Mesothelial cell of epicardium (in vitro differentiated cells): ENCODE data around the gene CDC23. TPM values are rescaled to one million over a fixed set of nuclear protein-coding genes. Genes with fewer than 3 reads are reported as not detected.

Experiments
- DNase-seq, 2 experiments: peaks; one replicate each; pipeline ENCODE4 v3.0.0; 2021; ENCODE audit warnings: low spot score in 2 of 2; ENCODE audit not compliant: unreplicated experiment in 2 of 2
- H3K27ac Mint-ChIP-seq: 2 replicates; pipeline ENCODE4 v1.8.0; 2021; ENCODE audit warnings: mixed read lengths
- H3K27me3 Mint-ChIP-seq: 2 replicates; pipeline ENCODE4 v1.8.0; 2021; ENCODE audit warnings: low read depth, mixed read lengths
- H3K36me3 Mint-ChIP-seq: 2 replicates; pipeline ENCODE4 v1.8.0; 2021; ENCODE audit warnings: mixed read lengths
- H3K4me1 Mint-ChIP-seq: 2 replicates; pipeline ENCODE4 v1.8.0; 2021; ENCODE audit warnings: mixed read lengths
- H3K4me3 Mint-ChIP-seq: 2 replicates; pipeline ENCODE4 v1.8.0; 2021; ENCODE audit warnings: mild to moderate bottlenecking, moderate library complexity, mixed read lengths
- H3K9me3 Mint-ChIP-seq: 2 replicates; pipeline ENCODE4 v1.8.0; 2021; ENCODE audit warnings: mixed read lengths
- total RNA-seq: library from RNA; stranded (reverse); gene quantifications from 3 replicates; pipeline ENCODE4 v1.2.1, GENCODE V29; 2021
- TF ChIP-seq, protein P1 (sequence below): fragments of 200-600 bp; sonication (generic); IDR thresholded peaks from one replicate; pipeline ENCODE4 v1.5.0; 2021; ENCODE audit warnings: antibody characterized with exemption; ENCODE audit not compliant: unreplicated experiment

The CDC23 gene
- total RNA-seq, 1 donor from 2014 or later: 39.0 TPM

DNA sequence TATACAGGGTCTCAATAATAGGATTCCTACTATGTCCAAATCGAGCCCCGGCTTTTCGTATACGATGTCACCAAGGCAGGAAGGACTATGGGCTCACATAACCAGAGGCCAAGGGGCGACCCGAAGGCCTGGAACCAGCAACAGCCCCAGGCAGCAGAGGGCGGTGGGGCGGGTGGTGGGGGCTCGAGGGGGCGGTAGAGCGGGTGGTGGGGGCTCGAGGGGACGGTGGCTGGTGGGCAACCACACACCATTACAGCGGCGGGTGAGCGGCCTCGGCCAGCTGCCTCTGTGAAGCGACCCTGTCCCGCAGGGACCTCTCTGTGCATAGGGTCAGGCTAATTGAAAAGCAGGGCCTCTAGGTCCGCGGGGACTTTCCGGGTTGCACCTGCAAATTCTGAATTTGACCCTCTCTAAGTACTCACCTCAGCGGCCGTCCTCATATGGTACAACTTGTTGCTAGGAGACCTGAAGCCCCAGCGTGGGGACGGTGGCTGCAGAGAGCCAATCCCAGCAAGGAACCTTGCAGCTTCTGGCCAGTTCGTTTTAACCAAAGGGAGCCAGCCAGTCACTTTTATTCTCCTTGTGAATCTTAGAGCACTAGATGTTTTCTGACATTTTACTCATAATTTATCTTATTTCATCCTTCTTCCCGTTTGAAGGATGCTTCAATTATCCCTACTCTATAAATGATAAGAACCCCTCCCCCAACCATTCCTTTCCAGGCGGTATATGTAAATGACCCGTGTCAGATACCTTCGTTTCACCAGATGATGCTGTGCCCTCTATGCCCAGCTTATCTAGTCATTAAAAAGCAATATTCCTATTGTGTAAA, 74.0 kb downstream of the CDC23 start, which contains the start of gene NME5:
NME5 (minus strand) TSS at position 480 of the 832 bp plus-strand sequence. CDS start 648 bp downstream, outside the sequence.
- Mint-ChIP-seq H3K4me3 (peak within 1 kb of the TSS; percentile 80), H3K9me3 (no peaks in the 10 kb centered on the region), H3K4me1 (peaks cover 4% of the 10 kb centered on the region), H3K27me3 (no peaks in the 10 kb centered on the region), H3K27ac (no peak within 1 kb of the TSS), H3K36me3 (no peaks in the 10 kb centered on the region)
- TF ChIP-seq, protein P1, sequence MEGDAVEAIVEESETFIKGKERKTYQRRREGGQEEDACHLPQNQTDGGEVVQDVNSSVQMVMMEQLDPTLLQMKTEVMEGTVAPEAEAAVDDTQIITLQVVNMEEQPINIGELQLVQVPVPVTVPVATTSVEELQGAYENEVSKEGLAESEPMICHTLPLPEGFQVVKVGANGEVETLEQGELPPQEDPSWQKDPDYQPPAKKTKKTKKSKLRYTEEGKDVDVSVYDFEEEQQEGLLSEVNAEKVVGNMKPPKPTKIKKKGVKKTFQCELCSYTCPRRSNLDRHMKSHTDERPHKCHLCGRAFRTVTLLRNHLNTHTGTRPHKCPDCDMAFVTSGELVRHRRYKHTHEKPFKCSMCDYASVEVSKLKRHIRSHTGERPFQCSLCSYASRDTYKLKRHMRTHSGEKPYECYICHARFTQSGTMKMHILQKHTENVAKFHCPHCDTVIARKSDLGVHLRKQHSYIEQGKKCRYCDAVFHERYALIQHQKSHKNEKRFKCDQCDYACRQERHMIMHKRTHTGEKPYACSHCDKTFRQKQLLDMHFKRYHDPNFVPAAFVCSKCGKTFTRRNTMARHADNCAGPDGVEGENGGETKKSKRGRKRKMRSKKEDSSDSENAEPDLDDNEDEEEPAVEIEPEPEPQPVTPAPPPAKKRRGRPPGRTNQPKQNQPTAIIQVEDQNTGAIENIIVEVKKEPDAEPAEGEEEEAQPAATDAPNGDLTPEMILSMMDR: no peak
- peak; percentile 38 to 56 for DNase-seq

Other genes with a start within 250 kb of the CDC23 start
- 52.5 to 57.9 TPM (median 56.4 TPM) in 3 replicates for gene FAM13B, start 180.2 kb downstream of the CDC23 start, total RNA-seq
- not detected in 3 replicates for gene WNT8A, start 129.3 kb downstream of the CDC23 start, total RNA-seq
- gene NME5, start 73.9 kb downstream of the CDC23 start, total RNA-seq: 2.4 to 3.4 TPM (median 2.7 TPM) in 3 replicates
- gene BRD8, start 34.7 kb downstream of the CDC23 start, total RNA-seq: 88.7 to 89.3 TPM (median 89.0 TPM) in 3 replicates
- gene KIF20A, start 34.2 kb downstream of the CDC23 start, total RNA-seq: 24.4 to 27.0 TPM (median 26.8 TPM) in 3 replicates
- gene GFRA3, start 61.3 kb upstream of the CDC23 start, total RNA-seq: 0.27 to 0.73 TPM (median 0.43 TPM) in 3 replicates
- 6.7 to 6.8 TPM (median 6.7 TPM) in 3 replicates for gene CDC25C, start 118.5 kb upstream of the CDC23 start, total RNA-seq
- gene FAM53C, start 124.9 kb upstream of the CDC23 start, total RNA-seq: 52.1 to 53.6 TPM (median 52.9 TPM) in 3 replicates
- 94.0 to 96.6 TPM (median 96.1 TPM) in 3 replicates for gene KDM3B, start 139.4 kb upstream of the CDC23 start, total RNA-seq
- gene REEP2, start 225.7 kb upstream of the CDC23 start, total RNA-seq: 14.2 to 19.7 TPM (median 15.6 TPM) in 3 replicates